Colonic mucosa (tissue), 4 donors: ENCODE data around the gene MMEL1. TPM values are rescaled to one million over a fixed set of nuclear protein-coding genes. Genes with fewer than 3 reads are reported as not detected.
"Not testable (repeated sequence)": the region's sequence is repeated elsewhere in the genome, so short reads cannot be mapped to it uniquely, and the experiment has no call there.

Experiments used
- DNase-seq: peaks from one replicate; pipeline ENCODE4 v3.0.0-alpha.2; 2020
- H3K27ac ChIP-seq: fragments of 200-600 bp; one replicate; pipeline ENCODE4 v1.8.0; 2021
- H3K27me3 ChIP-seq: fragments of 200-600 bp; one replicate; pipeline ENCODE4 v1.8.0; 2021
- H3K36me3 ChIP-seq: fragments of 200-600 bp; one replicate; pipeline ENCODE4 v1.8.0; 2021
- H3K4me1 ChIP-seq: fragments of 200-600 bp; one replicate; pipeline ENCODE4 v1.8.0; 2021; ENCODE audit warnings: mild to moderate bottlenecking
- H3K4me3 ChIP-seq: fragments of 200-600 bp; one replicate; pipeline ENCODE4 v1.8.0; 2021
- H3K9ac ChIP-seq, 2 donors: one replicate each; pipeline ENCODE4 v1.7.0; 2013; ENCODE audit warnings: control low read depth in 2 of 2, low read depth in 2 of 2, low read length in 2 of 2
- H3K9me3 ChIP-seq: fragments of 200-600 bp; one replicate; pipeline ENCODE4 v1.8.0; 2021
- intact Hi-C: fragments of 100-400 bp; cut with DNase I; formaldehyde crosslinking; loops from one replicate; pipeline ENCODE4 v1.14.1; 2022
- total RNA-seq, 2 donors: library from RNA; stranded (reverse); fragmentation: NEBNext Ultra II Directional in 1 of 2; extraction: Animal tissue kit (Norgen Biotek cat#: 25700) in 1 of 2; gene quantifications; one replicate each; pipeline ENCODE4 v1.2.1, GENCODE V29; 2021
- TF ChIP-seq, protein P1 (sequence below): fragments of 200-600 bp; IDR thresholded peaks from one replicate; pipeline ENCODE4 v1.8.0; 2022; ENCODE audit warnings: antibody characterized with exemption, mild to moderate bottlenecking
- donor health status: healthy.
- donor health status: DM: no; HTN: no; CAD: no.
- donor health status: DM: no; HTN: no; CAD: no.

The MMEL1 gene
- total RNA-seq, 2 donors from 2014 or later: 11.4 to 13.9 TPM

DNA sequence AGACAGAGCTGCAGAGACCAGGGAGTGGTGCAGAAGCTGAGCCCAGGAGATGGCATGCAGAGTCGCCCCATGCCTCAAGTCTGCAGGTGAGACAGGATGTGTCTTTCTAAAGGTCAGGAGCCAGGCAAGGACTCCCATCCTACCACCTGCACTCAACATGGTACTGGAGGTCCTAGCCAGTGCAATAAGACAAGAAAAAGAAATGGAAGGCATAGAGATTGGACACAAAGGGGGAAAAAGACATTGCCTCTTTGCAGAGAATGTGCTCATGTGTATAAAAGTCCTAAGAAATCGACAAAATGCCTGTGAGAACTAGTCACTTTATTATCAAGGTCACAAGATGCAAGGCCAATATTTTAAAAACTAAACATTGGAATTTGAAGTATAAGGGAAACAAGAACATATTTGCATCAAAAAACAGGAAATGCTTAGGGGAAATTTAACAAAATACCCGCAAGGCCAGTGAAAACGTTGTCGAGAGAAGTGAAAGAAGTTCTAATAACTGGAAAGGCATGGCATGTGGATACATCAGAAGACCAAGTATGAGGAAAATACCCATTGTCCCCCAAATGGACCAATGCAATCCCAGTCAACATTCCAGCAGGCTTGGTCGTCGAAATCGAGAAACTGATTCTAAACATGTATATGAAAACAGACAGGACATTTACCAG is 59.4 kb downstream of the MMEL1 start:
- no peaks in the 10 kb centered on the region for H3K27me3 ChIP-seq
- intact Hi-C loops: no loop called here
- TF ChIP-seq, protein P1, sequence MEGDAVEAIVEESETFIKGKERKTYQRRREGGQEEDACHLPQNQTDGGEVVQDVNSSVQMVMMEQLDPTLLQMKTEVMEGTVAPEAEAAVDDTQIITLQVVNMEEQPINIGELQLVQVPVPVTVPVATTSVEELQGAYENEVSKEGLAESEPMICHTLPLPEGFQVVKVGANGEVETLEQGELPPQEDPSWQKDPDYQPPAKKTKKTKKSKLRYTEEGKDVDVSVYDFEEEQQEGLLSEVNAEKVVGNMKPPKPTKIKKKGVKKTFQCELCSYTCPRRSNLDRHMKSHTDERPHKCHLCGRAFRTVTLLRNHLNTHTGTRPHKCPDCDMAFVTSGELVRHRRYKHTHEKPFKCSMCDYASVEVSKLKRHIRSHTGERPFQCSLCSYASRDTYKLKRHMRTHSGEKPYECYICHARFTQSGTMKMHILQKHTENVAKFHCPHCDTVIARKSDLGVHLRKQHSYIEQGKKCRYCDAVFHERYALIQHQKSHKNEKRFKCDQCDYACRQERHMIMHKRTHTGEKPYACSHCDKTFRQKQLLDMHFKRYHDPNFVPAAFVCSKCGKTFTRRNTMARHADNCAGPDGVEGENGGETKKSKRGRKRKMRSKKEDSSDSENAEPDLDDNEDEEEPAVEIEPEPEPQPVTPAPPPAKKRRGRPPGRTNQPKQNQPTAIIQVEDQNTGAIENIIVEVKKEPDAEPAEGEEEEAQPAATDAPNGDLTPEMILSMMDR: no peak

GRCh38 chr1:2571348-2571747 is 61.5 kb downstream of the MMEL1 start:
- Histone ChIP-seq H3K4me1 (no peaks in the 10 kb centered on the region), H3K9me3 (no peaks in the 10 kb centered on the region), H3K36me3 (no peaks in the 10 kb centered on the region), H3K27me3 (no peaks in the 10 kb centered on the region), H3K4me3 (no peak overlapping the region), H3K27ac (no peak overlapping the region), H3K9ac (no peak overlapping the region)
- intact Hi-C loops: no loop called here
- no peak for DNase-seq
- TF ChIP-seq, protein P1: no peak

More for the DNA sequence above, 59.4 kb downstream of the MMEL1 start:
- no peak for DNase-seq
- no peak overlapping the region for H3K4me3 ChIP-seq
- no peak overlapping the region for H3K27ac ChIP-seq
- no peaks in the 10 kb centered on the region for H3K4me1 ChIP-seq
- no peaks in the 10 kb centered on the region for H3K36me3 ChIP-seq
- no peaks in the 10 kb centered on the region for H3K9me3 ChIP-seq
- no peak overlapping the region for H3K9ac ChIP-seq

- TF ChIP-seq, protein P1: no peak
Observed at GRCh38 chr1:2570332-2570731, 62.5 kb downstream of the MMEL1 start.

DNA sequence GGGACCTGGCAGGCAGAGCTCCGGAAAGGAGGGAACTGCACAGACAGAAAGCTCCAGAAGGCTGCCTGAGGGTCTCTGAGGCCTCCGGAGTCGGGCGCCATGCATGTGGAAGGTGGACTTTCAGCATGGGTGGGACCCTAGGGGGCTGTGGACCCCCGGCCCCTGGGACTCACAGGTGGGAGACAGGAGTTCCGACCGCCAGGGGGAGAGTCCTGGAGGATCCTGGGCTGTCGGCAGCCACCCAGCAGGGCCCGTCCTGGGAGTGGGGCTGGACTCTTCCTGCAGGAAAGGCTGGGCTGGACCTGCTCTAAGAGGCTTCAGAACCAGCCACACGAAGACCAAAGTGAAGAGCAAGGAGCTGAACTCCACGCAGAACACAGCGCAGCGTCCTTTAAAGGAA is 63.1 kb downstream of the MMEL1 start:
- H3K27ac ChIP-seq, H3K9me3 ChIP-seq, DNase-seq, intact Hi-C loops, H3K4me1 ChIP-seq, H3K4me3 ChIP-seq, H3K36me3 ChIP-seq, H3K27me3 ChIP-seq, H3K9ac ChIP-seq: not testable (repeated sequence)

More at GRCh38 chr1:2570332-2570731, 62.5 kb downstream of the MMEL1 start:
- no peak for DNase-seq
- Histone ChIP-seq H3K9ac (no peak overlapping the region), H3K4me1 (no peaks in the 10 kb centered on the region), H3K27me3 (no peaks in the 10 kb centered on the region), H3K36me3 (no peaks in the 10 kb centered on the region), H3K4me3 (no peak overlapping the region), H3K27ac (no peak overlapping the region), H3K9me3 (no peaks in the 10 kb centered on the region)
- intact Hi-C loops: no loop called here

DNA sequence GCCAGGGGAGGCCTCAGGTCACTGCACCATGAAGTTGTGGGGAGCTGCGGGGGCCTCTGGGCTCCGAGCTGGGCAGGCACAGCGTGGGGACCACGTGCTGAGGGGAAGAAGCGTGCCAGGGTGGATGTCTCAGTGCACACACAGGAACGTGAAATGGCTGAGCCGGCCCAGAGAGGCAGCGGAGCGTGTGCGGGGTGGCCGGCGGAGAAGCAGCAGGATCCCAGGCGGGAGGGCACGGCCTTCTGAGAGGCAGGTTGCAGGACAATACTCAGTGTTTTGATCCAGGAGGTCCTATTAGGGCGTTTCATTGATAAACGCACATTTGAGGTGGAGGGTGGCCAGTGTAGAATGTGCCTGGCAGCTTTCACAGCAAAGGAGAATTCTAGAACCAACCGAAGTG is 63.8 kb downstream of the MMEL1 start:
- Histone ChIP-seq H3K36me3 (no peaks in the 10 kb centered on the region), H3K9me3 (no peaks in the 10 kb centered on the region), H3K4me3 (no peak overlapping the region), H3K4me1 (peaks cover 3% of the 10 kb centered on the region), H3K27me3 (no peaks in the 10 kb centered on the region), H3K27ac (no peak overlapping the region), H3K9ac (no peak overlapping the region)
- TF ChIP-seq, protein P1: no peak
- no peak for DNase-seq
- intact Hi-C loops: no loop called here

DNA sequence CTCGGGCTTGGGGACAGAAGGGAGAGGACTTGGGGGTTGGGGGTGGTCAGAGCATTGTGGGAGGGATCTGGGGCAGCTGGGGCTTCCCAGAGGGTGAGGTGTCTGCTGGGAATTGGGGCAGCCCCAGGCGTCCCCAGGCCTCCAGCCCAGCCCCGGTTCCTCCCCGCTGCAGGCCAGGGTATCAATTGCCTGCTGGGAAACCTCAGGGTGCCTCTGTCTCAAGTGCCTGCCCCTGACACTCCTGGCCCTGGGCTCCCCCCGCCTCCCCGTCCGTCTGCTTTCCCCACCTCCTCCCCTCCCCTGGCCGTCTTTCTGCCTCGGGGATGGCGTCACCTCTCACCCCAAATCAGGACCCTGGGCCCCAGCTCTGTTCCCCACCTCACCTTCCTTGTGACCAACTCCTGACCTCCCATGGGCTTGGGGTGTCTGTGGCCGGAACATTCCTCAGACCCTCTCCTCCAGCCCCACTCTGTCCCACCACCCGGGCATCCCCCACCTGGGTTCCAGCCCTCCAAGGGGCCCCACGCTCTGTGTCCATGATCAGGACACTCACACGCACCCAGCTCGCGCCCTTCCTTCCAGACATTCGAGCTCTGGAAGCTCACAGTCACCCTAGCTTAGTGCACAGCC is 64.5 kb downstream of the MMEL1 start:
- H3K4me3 ChIP-seq, H3K9ac ChIP-seq, H3K27ac ChIP-seq, DNase-seq, H3K4me1 ChIP-seq, H3K27me3 ChIP-seq, intact Hi-C loops, H3K9me3 ChIP-seq, H3K36me3 ChIP-seq: not testable (repeated sequence)
